Measurements from ENCODE around the gene TIPIN.
"Not testable (repeated sequence)": the region's sequence is repeated elsewhere in the genome, so short reads cannot be mapped to it uniquely, and the experiment has no call there.

Gene TIPIN

GRCh38 chr15:66308531-66308930 is 48.0 kb downstream of the TIPIN start:
- TF ChIP-seq CTCF (IDR thresholded peaks at IDR 0.05; ENCODE audit: extremely low read depth, missing control alignments), result no peak
- DNase-seq (ENCODE audit: low spot score), result no peak

- no peak for TF ChIP-seq CTCF (IDR thresholded peaks at IDR 0.05; ENCODE audit: extremely low read depth, missing control alignments)
- DNase-seq (ENCODE audit: low spot score), result no peak
Measured at GRCh38 chr15:66306381-66306780, 50.1 kb downstream of the TIPIN start.

GRCh38 chr15:66304425-66304824 is 52.1 kb downstream of the TIPIN start:
- not testable (repeated sequence) for DNase-seq (ENCODE audit: low spot score)

- no peak for TF ChIP-seq CTCF (IDR thresholded peaks at IDR 0.05; ENCODE audit: extremely low read depth, missing control alignments)
- no peak for DNase-seq (ENCODE audit: low spot score)
Measured at GRCh38 chr15:66302489-66303278, 53.8 kb downstream of the TIPIN start.

GRCh38 chr15:66298803-66299251 is 57.7 kb downstream of the TIPIN start:
- no peak for DNase-seq (ENCODE audit: low spot score)
- no peak for TF ChIP-seq CTCF (IDR thresholded peaks at IDR 0.05; ENCODE audit: extremely low read depth, missing control alignments)

GRCh38 chr15:66296186-66296585 is 60.3 kb downstream of the TIPIN start:
- no peak for TF ChIP-seq CTCF (IDR thresholded peaks at IDR 0.05; ENCODE audit: extremely low read depth, missing control alignments)
- no peak for DNase-seq (ENCODE audit: low spot score)

- no peak for DNase-seq (ENCODE audit: low spot score)
- TF ChIP-seq CTCF (IDR thresholded peaks at IDR 0.05; ENCODE audit: extremely low read depth, missing control alignments), result no peak
Measured at GRCh38 chr15:66294932-66295235, 61.6 kb downstream of the TIPIN start.
